HG03520 (cell line): ENCODE results near the gene LHFPL6.

ENCODE experiments used
- ATAC-seq: cut with Tn5 transposase; IDR thresholded peaks from one replicate; pipeline ENCODE4 v1.9.1; 2021; ENCODE audit warnings: mild to moderate bottlenecking, moderate library complexity; ENCODE audit not compliant: unreplicated experiment

Gene LHFPL6

GRCh38 chr13:39596176-39596575 lies 6.8 kb downstream of the LHFPL6 start:
- no peak for ATAC-seq

- ATAC-seq: no peak
Observed at GRCh38 chr13:39590466-39591036, 12.4 kb downstream of the LHFPL6 start.

- no peak for ATAC-seq
Observed at GRCh38 chr13:39588384-39588783, 14.6 kb downstream of the LHFPL6 start.

GRCh38 chr13:39587939-39588338 lies 15.1 kb downstream of the LHFPL6 start:
- ATAC-seq: no peak

- ATAC-seq: no peak
Observed at GRCh38 chr13:39586958-39587605, 15.9 kb downstream of the LHFPL6 start.

GRCh38 chr13:39586151-39586550 lies 16.8 kb downstream of the LHFPL6 start:
- no peak for ATAC-seq

GRCh38 chr13:39585219-39585618 lies 17.8 kb downstream of the LHFPL6 start:
- no peak for ATAC-seq

- ATAC-seq: no peak
Observed at GRCh38 chr13:39580881-39581575, 22.0 kb downstream of the LHFPL6 start.

- no peak for ATAC-seq
Observed at GRCh38 chr13:39578821-39579291, 24.1 kb downstream of the LHFPL6 start.

- ATAC-seq: no peak
Observed at GRCh38 chr13:39577838-39578491, 25.0 kb downstream of the LHFPL6 start.

- ATAC-seq: no peak
Observed at GRCh38 chr13:39577203-39577602, 25.8 kb downstream of the LHFPL6 start.

- ATAC-seq: no peak
Observed at GRCh38 chr13:39575641-39576238, 27.3 kb downstream of the LHFPL6 start.

GRCh38 chr13:39571502-39572092 lies 31.4 kb downstream of the LHFPL6 start:
- no peak for ATAC-seq

- no peak for ATAC-seq
Observed at GRCh38 chr13:39567569-39567968, 35.4 kb downstream of the LHFPL6 start.

- no peak for ATAC-seq
Observed at GRCh38 chr13:39566216-39566869, 36.6 kb downstream of the LHFPL6 start.

- ATAC-seq: no peak
Observed at GRCh38 chr13:39565036-39565949, 37.7 kb downstream of the LHFPL6 start.

GRCh38 chr13:39563470-39563735 lies 39.6 kb downstream of the LHFPL6 start:
- ATAC-seq: no peak

- no peak for ATAC-seq
Observed at GRCh38 chr13:39561971-39562370, 41.0 kb downstream of the LHFPL6 start.

- ATAC-seq: no peak
Observed at GRCh38 chr13:39559847-39560246, 43.1 kb downstream of the LHFPL6 start.
